HG02678 (cell line): ENCODE measurements around the gene IRF6.
"Not testable (repeated sequence)": the region's sequence is repeated elsewhere in the genome, so short reads cannot be mapped to it uniquely, and the experiment has no call there.

Source experiments
- ATAC-seq: cut with Tn5 transposase; IDR thresholded peaks from one replicate; pipeline ENCODE4 v1.9.1; 2021; ENCODE audit warnings: mild to moderate bottlenecking, moderate library complexity; ENCODE audit not compliant: unreplicated experiment

IRF6 gene

GRCh38 chr1:209823143-209824041, 17.4 kb upstream of the IRF6 start:
- ATAC-seq, result peak; percentile 40

DNA sequence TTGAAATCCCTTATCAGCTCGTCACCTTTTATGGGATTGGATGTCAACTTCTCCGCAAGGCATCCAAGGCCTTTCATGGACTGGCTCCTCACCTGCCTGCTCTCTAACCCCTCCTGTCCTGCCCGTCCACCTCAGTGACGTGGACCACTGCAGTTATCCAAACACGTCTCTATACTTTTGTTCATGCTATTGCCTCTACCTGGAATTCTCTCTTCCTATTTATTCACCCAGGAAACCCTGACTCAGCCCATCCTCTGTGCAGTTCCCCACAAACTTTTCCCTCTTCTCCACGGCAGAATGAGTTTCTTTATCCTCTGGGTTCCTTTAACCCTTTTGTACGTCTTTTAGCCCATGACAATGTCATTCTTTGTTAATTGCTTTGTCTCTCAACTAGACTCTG, 16.8 kb upstream of the IRF6 start:
- ATAC-seq, result no peak

DNA sequence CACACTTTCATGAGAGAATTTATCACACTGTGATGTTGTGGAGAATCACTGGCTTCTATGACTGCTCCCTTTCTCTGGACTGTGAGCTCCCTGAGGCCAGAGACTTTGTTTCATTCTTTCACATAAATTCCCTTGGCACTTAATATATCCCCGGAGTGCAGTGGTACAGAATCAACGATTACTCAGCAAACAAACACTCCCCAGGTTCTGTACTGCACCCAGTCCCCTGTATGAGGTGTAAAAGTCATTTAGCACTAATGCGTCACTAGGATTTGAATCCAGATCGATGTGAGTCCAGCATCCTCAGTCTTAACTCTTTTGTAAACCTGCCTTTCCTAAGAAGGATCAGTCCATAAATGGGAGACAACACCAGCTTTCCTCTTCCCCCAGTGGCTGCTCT, 15.0 kb upstream of the IRF6 start:
- no peak for ATAC-seq

- ATAC-seq, result no peak
Measured at GRCh38 chr1:209819058-209819457, 13.1 kb upstream of the IRF6 start.

GRCh38 chr1:209817691-209818090, 11.7 kb upstream of the IRF6 start:
- ATAC-seq, result no peak

DNA sequence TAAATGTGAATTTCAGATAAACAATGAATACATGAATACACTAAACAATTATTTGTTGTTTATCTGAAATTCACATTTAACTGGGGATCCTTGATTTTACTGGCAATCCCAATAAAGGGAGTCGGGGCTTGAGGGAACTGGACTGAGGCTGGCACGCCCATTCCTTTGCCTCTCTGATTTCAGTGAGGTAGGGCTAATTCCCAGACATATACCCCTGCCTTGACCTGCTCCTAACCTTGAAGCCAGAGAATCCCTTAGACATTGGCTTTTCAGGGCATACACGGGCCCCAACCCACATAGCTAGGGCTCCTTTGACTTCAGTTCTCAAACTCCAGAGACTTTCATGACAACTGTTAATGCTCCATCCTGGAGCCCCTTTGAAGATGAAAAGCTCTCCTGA, 11.0 kb upstream of the IRF6 start:
- no peak for ATAC-seq

- ATAC-seq, result no peak
Measured at GRCh38 chr1:209815931-209816341, 10.0 kb upstream of the IRF6 start.

- no peak for ATAC-seq
Measured at GRCh38 chr1:209815490-209815889, 9.5 kb upstream of the IRF6 start.

DNA sequence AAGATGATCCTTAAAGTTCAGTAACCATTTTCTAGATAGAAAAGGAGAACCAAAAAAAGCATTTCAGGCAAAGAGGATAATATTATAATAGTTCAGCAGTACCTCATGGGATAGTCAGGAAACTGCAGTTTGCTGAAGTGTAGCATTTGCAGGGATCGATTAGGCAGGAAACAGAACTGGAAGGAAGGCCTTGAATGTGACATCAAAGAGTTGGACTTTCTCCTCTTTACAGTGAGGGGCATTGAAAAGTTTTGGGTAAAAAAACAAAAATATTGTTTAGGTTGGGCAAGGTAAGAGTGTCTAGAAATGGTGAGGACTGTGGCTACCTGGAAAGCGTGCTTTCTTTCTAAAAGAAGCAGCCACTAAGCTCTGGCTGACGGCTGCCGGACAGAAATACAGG, 8.0 kb upstream of the IRF6 start:
- ATAC-seq, result no peak

DNA sequence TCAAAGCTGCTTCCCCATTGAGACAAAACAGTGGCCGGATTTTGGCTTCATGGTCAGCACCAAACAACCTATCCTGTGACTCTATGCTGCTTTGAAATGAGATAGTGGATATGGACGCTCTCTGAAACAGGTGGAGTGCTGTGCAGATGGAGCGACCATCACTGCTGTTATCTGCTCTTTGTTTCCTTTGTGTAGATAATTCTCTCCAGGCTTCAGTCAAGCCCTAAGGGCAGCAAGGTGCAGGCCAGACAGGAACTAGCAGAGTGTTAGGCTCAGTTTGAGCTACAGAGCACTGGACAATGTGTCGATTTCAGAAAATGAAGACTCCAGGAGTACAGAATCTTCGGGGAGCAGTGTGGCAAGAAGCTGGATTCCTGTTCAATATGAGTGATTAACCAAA, 4.8 kb upstream of the IRF6 start:
- no peak for ATAC-seq

- no peak for ATAC-seq
Measured at GRCh38 chr1:209809611-209810010, 3.7 kb upstream of the IRF6 start.

DNA sequence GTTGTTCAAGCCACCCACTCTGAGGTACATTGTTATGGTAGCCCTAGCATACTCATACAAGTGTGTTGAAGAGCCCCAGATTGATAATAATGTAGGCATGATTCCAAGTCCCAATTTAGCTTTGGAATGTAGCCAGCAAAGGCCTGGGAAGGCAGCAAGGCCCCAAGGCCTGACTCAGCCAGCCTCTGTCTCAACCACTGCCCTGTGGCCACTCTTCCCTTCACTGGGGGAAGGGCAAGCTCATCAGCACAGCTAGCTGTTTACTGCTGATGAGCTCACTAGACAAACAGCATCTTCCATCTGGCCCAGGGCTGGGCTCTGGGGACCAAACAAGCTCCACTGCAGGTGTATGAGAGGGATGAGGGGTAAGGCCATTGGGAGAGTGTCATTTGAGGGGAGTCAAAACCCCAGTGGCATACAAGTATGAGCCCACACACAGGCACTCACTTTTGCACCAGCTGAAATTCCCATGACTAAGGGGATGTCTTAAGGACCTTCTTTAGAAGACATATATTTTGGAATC, 2.2 kb upstream of the IRF6 start:
- no peak for ATAC-seq

DNA sequence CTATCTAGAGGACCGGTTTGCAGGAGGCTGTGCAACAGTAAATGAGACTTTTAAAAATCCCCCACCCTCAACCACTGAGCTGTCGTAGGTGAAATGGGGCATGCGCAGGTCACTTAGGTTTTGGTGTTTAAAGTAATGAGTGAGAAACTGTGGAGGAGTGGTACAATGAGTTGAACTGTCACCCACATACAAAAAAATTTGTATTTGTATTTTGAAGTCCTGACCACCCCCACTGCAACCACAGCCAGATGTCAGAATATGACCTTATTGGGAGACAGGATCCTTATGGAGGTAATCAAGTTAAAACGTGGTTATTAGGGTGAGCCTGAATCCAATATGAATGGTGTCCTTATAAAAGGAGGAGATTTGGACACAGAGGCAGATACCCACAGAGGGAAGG, 1.6 kb upstream of the IRF6 start:
- ATAC-seq, result no peak

DNA sequence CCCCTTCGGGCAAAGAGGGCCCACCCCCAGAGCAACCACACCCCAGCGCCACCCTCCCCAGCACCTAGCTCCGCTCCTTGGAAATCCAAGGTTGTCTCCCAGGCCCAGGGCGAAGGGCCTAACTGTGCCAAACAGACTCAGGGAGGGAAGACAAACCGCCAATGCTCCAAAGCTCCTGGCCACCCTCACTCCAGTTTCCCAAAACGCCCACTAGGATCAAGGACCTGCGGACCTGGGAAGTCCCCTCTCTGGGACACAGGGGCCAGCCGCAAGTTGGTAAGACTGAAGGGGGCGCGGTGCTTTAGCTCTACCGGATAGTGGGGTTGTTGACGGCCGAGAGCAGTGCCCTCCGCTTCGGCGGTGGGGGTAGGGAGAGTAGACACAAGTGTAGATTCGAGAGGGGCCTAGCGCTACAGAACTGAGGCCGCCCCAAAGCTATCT, 581 bp downstream of the IRF6 start:
- no peak for ATAC-seq

DNA sequence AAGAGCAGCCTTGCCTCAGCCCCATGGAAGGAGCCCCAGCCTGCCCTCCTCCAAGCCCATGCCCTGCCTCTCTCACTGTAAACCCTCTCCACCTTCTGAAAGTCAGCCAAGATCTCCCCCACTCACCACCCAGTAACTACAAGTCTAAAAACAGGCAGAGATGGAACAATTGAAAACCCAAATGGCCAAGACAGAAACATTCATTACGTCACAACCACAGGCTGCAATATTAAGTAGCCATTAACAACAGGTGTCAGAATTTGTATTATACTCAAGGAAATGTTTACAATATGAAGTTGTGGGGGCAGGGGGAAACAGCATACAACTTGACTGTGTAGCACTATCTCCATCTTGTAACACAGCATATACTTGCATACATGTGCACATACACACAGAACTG, 2.4 kb downstream of the IRF6 start:
- no peak for ATAC-seq

DNA sequence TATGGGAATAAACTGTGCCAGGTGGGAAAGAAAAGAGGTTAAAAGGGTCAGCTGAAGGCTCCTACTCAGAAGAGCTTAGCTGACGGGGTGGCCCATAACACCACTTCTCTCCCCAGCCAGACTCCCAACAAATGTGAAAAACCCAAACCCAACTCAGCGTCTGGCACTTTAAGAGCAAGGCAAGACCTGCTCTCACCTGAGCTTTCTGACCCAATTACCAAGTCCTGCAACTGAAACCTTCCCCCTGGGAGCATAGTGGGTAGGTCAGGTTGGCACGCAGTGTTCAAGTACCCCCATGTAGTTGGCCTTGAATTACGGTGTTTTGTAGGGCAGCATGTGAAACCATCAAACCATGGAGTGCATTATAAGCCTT, 3.2 kb downstream of the IRF6 start:
- no peak for ATAC-seq

GRCh38 chr1:209802117-209802779, 3.7 kb downstream of the IRF6 start:
- ATAC-seq, result no peak

DNA sequence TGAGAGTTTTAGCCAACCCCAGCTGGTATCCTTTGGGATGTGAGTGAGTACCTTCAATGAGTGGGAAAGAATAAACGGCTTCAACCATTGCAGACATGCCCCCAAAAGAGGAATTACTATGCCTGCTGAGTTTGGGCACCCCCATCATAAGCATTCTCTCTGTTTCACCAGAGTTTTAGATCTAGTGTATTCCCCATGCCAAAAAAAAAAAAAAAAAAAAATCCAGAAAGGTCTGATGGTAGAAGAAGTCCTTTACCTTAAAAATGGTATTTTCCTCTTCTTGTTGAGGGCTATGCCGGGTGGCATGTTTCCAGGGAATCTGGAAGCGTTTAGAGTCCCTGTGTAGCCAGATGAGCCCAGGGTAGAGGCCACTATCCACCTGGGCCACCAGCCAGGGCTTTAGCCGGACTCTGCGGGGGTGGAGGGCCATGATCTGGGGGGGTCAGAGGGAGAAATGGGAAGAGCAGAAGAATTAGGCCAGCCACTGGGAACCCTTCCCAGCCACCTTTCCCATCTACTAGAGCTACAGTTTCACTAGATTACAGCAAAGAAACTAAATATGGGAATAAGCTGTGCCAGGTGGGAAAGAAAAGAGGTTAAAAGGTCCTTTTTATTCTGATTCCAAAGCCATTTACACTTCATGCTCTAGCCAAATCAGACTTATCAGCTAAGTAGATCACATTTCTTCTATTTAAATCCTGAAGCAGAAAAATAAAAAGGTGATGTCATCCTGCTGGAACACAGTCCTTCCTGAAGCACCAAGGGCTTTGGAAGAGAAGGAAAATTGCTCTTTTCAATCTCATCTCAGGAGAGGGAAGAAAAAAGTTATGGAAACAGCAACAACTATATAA, 4.7 kb downstream of the IRF6 start:
- no peak for ATAC-seq

DNA sequence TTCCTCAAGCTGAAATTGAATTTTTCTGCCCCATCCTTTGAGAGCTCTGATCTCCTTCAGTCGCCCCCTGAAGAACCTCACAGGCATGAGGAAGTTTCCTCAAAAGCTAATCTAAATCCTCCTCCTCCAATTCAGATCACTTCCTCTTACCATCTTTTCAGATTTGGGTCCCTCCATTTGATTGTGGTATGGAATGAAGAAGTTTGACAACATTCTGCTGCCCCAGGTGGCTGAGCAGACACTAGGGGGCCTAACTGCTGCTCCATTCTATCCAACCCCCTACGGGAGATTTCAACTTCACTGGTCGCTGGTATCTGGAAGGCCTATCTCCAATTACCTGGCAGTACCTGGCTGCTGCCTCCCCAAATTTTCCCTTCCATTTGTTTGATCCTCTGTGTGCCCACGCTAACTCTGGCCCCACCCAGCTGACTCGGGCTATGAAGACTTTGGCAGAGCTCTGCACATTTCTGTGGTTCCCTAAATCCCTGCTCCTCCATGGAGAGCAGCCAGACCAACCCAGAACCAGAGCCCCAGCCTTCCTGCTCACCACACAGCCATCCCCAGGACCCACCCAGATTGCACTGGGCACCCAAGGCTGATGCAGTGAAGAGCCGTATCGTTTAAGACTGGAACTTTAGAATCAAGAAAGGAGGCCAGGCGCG, 7.8 kb downstream of the IRF6 start:
- no peak for ATAC-seq

- not testable (repeated sequence) for ATAC-seq
Measured at GRCh38 chr1:209793711-209794110, 12.2 kb downstream of the IRF6 start.

GRCh38 chr1:209791920-209792319, 14.0 kb downstream of the IRF6 start:
- no peak for ATAC-seq
